K562 (cell line): Measurements from ENCODE around the gene MLN. TPM values are rescaled to one million over a fixed set of nuclear protein-coding genes. Genes with fewer than 3 reads are reported as not detected.
A peak's percentile ranks its signal among the peaks of the same experiment; 100 is the strongest.

ENCODE experiments used
- ADNP ChIP-seq: fragments of 200-800 bp; sonication (Bioruptor generic); IDR thresholded peaks from 2 replicates; pipeline ENCODE4 v1.6.1; 2016; ENCODE audit warnings: missing genetic modification characterization, missing compliant biosample characterization
- ARID4B ChIP-seq: sonication (generic); formaldehyde crosslinking; IDR thresholded peaks from 2 replicates; pipeline ENCODE4 v1.8.0; 2022; ENCODE audit warnings: mild to moderate bottlenecking, missing genetic modification reagents
- DNMT1 ChIP-seq: fragments of 450-650 bp; IDR thresholded peaks from 2 replicates; pipeline ENCODE4 v1.6.1; 2016; ENCODE audit warnings: antibody characterized with exemption, mild to moderate bottlenecking
- ERF ChIP-seq: fragments of 450-650 bp; formaldehyde crosslinking; IDR thresholded peaks from 2 replicates; pipeline ENCODE4 v1.4.0; 2020; ENCODE audit warnings: mild to moderate bottlenecking, mixed read lengths
- ETS2 ChIP-seq: IDR thresholded peaks from 2 replicates; pipeline ENCODE4 v1.6.1; 2016; ENCODE audit warnings: borderline replicate concordance, missing genetic modification characterization, mild to moderate bottlenecking, moderate library complexity, missing compliant biosample characterization; ENCODE audit not compliant: poor library complexity, severe bottlenecking
- ETV1 ChIP-seq: fragments of 450-650 bp; conservative IDR thresholded peaks from 2 replicates; pipeline ENCODE4 v1.6.1; 2016; ENCODE audit warnings: missing genetic modification characterization, control low read depth, low read depth, missing compliant biosample characterization
- GATAD2A ChIP-seq: fragments of 450-650 bp; IDR thresholded peaks from 2 replicates; pipeline ENCODE4 v1.6.1; 2017
- HES1 ChIP-seq: fragments of 450-650 bp; IDR thresholded peaks from 2 replicates; pipeline ENCODE4 v1.6.1; 2016; ENCODE audit warnings: low read depth, mild to moderate bottlenecking, moderate library complexity
- KAT8 ChIP-seq: fragments of 450-650 bp; IDR thresholded peaks from 2 replicates; pipeline ENCODE4 v1.6.1; 2016; ENCODE audit warnings: low read depth, mild to moderate bottlenecking
- PHF8 ChIP-seq: fragments of 200-600 bp; sonication (generic); IDR thresholded peaks from 2 replicates; pipeline ENCODE4 v1.6.1; 2012; ENCODE audit warnings: mixed run types, mild to moderate bottlenecking, inconsistent platforms, low read length, moderate library complexity, borderline replicate concordance
- POLR3G ChIP-seq: IDR thresholded peaks from 2 replicates; pipeline ENCODE4 v1.6.1; 2011; ENCODE audit not compliant: insufficient read length, insufficient replicate concordance; ENCODE audit errors: extremely low read depth
- ZBTB43 ChIP-seq: sonication (generic); formaldehyde crosslinking; IDR thresholded peaks from 2 replicates; pipeline ENCODE4 v1.8.0; 2023; ENCODE audit warnings: mild to moderate bottlenecking, missing genetic modification reagents
- ZNF436 ChIP-seq: fragments of 250-450, 450-650 bp; sonication (Bioruptor Pico); formaldehyde crosslinking; IDR thresholded peaks from 2 replicates; pipeline ENCODE4 v1.7.0; 2020; ENCODE audit warnings: mild to moderate bottlenecking
- ZNF586 ChIP-seq: fragments of 450-650 bp; formaldehyde crosslinking; conservative IDR thresholded peaks from 2 replicates; pipeline ENCODE4 v1.4.0; 2020; ENCODE audit warnings: mild to moderate bottlenecking, moderate library complexity
- ZNF592 ChIP-seq: fragments of 450-650 bp; IDR thresholded peaks from 2 replicates; pipeline ENCODE4 v1.6.1; 2017; ENCODE audit warnings: antibody characterized with exemption, mild to moderate bottlenecking
- ZNF717 ChIP-seq: fragments of 250-450 bp; sonication (Bioruptor Pico); IDR thresholded peaks from 2 replicates; pipeline ENCODE4 v1.5.0; 2021
- ZSCAN29 ChIP-seq: fragments of 450-650 bp; IDR thresholded peaks from 2 replicates; pipeline ENCODE4 v1.6.1; 2017
- polyA plus RNA-seq, 8 experiments: library from polyadenylated mRNA; depleted of rRNA in 4 of 8; stranded (reverse) in 5 of 8; unstranded in 3 of 8; fragments of >200 nt; fragmentation: Nextera tagmentation in 2 of 8; fragmentation: Illumina TruSeq in 1 of 8; extraction: Ambion mirVana in 2 of 8; extraction: Trizol in 1 of 8; gene quantifications; 2 replicates each; pipeline versions ENCODE4 v1.2.1 to v1.2.3, GENCODE V29; 2011 to 2014; ENCODE audit warnings: inconsistent platforms in 1 of 8, missing spikeins in 1 of 8
- total RNA-seq, 7 experiments: library from RNA; depleted of rRNA in 6 of 7; stranded (reverse); fragments of >200 nt in 6 of 7; fragmentation: Illumina TruSeq in 2 of 7; extraction: Trizol in 2 of 7; gene quantifications; 2 replicates each; pipeline versions ENCODE4 v1.2.1 to v1.2.3, GENCODE V29; 2011 to 2021; ENCODE audit warnings: low replicate concordance in 1 of 7

The MLN gene
- total and polyA plus RNA-seq, 9 of the 15 experiments (the other 6 are each of a cell fraction or from before 2014, with no cell fraction given), result not detected

GRCh38 chr6:33840048-33840926 lies 36.5 kb upstream of the MLN start (continued):
- TF ChIP-seq ZNF592 (peak; percentile 98), ERF (CRISPR knock-in tag) (peak; percentile 8; the same call in 1 of the 2 replicates), ZNF436 (CRISPR knock-in tag) (no peak), ZSCAN29 (no peak), ETV1 (peak; percentile 98), DNMT1 (peak; percentile 92; the same call in 1 of the 2 replicates), GATAD2A (peak; percentile 88; the same call in 1 of the 2 replicates), ARID4B (CRISPR knock-in tag) (no peak; the same call in 1 of the 2 replicates), PHF8 (no peak; the same call in 1 of the 2 replicates), ZNF586 (CRISPR knock-in tag) (no peak), ETS2 (no peak), ADNP (no peak), HES1 (0 out of 2 replicates have a peak, but pooled peaks have one; percentile 37), KAT8 (no peak), ZBTB43 (CRISPR knock-in tag) (no peak), ZNF717 (CRISPR knock-in tag) (no peak; the same call in 1 of the 2 replicates), POLR3G (no peak)
